Raji (cell line): Measurements from ENCODE around the gene C6orf118.

Source experiments
- POLR2A ChIP-seq: IDR thresholded peaks from 2 replicates; pipeline ENCODE4 v1.6.1; 2011; ENCODE audit warnings: low read depth, low read length, control low read depth; ENCODE audit not compliant: insufficient read depth

Gene C6orf118

DNA sequence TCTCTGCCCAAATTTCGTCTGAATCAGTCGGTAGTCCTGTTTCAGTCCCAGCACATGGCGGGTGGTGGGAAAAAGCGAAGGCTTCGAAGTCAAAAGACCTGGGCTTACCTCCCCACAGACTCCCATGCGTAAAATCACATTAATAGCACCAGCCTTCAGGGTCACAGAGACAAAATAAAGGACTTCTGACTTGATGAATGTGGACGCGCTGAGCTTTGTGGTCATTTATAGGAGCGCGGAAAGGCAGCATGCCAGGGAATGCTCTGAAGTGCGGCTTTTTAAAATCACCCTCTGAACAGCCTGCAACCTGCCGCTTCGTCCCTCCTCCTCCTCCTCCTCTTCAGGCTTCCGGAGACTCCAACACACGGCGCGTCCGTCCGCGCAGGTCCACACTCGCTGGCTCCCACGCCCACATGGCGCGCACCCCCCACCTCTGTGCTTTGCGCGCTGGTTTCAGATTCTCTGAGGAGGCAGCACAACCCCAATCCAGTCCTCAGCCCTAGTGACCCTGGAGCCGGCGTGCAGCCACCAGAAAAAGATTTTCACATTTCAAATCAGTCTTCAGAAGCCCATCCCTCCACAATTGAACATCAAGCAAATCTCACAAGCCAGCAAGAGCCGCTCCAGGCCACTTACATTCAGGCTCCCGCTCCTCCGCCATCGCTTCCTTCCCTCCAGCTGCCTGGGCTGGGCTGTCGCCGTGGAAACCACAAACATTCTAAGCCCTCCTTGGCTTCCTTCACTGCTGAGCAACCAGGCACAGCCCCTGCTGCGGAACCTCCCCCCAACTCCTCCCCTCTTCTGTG, at the start of gene C6orf118:
Gene C6orf118, minus strand, starts transcription at position 680 of the 806 bp plus-strand sequence. Its CDS starts 19 bp downstream, at position 661.
- TF ChIP-seq POLR2A, result no peak

DNA sequence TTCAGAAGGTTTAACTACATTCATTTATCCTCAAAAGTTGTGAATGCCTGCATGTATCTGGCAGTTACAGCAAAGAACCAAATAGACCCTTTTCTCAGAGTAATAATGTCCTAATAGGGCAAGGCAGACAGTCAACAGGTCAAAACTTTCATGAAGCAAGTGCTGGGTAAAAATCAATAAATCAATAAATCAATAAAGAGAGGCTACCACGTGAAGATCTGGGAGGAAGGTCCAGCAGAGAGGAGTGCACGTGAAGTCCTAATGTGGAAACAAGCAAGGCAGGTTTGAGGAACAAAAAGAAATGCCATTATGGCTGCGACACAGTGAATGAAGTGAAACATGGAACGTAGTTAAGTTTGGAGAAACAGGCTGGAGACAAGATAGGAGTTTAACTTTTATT, 36.3 kb upstream of the C6orf118 start:
- no peak for TF ChIP-seq POLR2A

DNA sequence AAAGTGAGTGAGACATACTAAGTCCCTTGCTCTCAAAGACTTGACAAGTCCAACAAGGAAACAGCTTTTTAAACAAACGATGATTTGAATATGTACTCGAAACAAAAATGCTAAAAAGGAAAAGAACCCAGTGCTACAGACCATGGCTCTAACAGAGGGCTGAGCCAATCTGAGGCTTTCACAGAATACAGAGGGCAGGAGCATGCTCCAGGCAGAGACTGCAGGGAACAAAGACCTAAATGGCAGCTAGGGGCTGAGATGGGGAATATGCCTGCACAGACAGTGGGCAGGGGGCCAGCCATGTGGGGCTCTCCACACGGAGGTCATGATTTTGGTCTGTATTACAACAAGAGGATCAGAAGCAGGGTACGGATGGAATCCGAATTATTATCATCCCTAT, 31.1 kb upstream of the C6orf118 start:
- TF ChIP-seq POLR2A, result no peak

DNA sequence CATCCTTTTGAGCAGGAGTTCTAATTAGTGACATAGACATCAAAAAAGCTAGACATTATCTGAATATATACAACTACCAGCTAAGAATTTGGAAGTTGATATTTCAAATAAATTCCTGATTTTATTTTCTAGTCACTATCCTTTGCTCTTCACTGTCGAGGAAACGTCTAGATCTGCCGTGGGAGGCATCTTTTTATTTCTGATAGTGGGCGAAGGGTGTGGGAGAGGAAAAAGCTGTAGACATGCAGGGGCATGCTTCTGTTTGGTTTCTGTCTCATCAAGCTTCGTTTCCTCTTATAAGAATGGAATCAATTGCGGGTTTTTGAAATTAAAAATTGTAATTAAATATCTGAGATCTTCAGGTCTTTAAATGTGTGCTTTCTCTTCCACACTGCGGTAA, 16.2 kb upstream of the C6orf118 start:
- TF ChIP-seq POLR2A, result no peak

DNA sequence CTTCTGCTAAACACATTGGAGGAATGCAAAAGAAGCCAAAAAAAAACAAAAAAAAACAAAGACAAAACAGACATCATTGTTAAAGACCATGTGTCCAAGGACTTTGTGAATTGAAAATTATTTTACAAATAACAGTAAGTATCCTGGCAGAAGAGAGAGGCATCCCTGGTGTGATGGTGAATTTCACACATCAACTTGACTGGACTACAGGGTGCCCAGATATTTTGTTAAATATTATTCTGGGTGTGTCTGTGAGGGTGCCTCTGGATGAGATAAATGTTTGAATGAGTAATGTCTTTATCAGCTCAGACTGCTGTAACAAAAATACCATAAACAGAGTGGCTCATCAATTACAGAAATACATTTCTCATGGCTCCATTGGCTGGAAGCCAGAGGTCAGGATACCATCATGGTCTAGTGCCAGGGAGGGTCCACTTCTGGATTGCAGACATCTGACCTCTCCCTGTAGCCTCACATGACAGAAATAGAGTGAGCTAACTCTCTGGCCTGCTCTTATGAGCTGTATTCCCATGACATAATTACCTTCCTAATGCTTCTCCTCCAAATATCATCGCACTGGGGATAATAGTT, 12.2 kb upstream of the C6orf118 start:
- TF ChIP-seq POLR2A, result no peak

DNA sequence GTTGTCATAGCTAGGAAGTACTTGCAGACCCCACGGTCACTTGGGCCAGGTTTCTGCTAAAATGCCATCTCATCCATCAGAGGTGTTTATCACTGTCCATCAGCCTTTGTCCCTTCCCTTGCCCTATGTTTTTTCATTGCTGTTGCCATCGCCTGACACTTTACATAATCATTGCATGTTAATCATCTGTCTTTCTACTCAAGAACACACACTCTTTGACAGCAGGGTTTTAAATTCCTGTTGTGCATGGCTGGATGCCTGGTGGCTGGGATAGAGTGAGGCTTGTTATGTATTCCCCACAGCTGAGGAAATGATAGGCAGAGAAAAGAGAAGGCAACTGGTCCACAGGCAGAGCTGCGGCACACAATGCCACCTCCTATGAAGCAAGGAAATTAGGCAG, 11.7 kb upstream of the C6orf118 start:
- TF ChIP-seq POLR2A, result no peak

DNA sequence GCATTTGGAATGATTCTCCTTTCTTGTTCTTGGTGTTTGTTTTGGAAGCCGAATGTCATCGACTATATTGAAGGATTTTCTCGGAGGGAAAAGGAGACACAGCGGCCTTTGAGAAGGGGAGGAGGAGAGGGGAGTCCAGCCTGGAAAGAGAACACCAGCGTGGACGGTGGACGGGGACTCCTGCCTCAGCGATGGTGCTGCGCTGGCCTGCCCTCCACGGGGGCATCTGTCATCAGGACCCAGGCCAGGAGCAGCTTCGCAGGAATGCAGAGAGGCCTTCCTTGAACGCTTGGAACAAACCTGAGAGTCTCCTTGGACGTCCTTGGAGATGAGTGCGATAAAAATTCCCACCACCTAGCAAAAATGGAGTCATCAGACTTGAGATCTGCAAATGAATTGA, 8.3 kb upstream of the C6orf118 start:
- no peak for TF ChIP-seq POLR2A

DNA sequence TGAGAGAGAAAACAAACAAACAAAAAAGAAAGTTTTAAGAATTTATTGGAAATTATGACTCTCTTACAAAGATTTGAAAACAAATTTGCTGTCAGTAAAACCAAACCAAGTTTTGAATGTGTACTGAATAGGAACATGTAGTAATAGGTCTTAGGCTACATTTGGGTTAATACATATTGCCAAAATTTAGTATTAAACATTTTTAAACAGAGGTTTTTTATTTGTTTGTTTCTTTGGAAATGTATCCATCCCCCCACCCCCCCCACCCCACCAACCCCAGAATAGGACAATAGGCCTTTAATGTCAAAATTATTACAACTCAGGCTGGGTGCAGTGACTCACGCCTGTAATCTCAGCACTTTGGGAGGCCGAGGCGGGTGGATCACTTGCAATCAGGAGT, 2.5 kb downstream of the C6orf118 start:
- no peak for TF ChIP-seq POLR2A

DNA sequence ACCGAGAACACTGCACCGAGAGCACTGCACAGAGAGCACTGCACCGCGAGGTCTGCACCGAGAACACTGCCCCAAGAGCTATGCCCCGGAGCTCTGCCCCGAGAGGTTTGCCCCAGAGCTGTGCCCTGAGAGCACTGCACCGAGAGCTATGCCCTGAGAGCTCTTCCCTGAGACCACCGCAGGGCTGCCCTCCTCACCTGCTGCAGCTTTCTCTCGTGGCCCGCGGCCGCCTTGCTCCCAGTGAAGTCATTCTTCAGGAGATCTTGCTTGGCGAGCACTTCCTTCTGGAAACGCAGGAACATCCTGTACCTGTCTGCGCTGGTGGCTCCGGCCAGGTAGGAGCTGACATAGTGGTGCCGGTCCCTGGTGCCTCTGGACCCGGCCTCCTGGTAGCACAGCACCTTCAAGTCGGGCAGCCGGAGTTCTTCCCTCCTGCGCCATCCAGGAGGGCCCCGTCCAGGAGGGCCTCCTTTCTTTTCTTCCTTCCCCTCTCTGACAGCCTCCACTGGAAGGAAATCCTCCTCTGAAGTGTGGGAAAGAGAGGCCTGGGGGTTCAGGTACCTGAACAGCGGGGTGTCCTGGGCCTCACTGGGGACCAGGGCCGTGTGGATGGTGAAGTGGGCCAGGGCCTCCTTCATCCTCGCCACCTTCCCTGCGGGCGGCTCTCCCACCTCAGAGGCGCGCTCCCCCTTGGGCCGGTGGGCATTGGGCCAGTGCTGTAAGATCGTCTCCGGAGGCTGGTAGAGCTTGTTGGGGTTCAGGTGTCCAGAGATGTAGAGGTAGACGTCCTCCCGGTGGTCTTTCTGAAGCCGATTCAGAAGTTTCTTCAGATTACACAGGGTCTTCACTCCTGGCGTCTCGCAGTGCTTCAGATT, 7.8 kb downstream of the C6orf118 start:
- TF ChIP-seq POLR2A, result no peak

DNA sequence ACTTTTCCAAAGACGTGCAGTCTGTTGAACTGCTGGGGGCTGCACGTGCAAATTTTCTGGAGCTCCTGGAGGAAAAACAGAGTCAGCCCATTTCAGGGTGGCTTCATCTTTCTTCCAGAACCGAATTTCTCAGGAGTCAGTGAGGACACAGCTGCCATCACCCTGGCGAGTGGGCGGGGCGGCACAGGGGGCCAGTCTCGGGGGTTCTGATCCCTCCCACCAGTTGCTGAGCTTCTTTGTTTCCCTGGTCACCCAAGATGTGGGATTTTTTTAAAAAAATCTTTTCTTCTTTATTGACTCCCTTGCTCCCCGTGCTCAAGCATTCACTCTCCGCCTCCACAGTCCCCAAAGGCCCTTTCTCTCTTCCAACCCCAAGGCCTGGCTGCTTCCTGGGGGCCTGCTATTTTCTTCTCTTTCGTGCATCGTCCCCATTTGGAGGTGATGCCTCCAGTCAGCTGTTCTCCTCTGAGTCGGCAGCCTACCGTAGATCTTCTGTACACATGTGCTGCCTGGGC, 8.9 kb downstream of the C6orf118 start:
- no peak for TF ChIP-seq POLR2A

DNA sequence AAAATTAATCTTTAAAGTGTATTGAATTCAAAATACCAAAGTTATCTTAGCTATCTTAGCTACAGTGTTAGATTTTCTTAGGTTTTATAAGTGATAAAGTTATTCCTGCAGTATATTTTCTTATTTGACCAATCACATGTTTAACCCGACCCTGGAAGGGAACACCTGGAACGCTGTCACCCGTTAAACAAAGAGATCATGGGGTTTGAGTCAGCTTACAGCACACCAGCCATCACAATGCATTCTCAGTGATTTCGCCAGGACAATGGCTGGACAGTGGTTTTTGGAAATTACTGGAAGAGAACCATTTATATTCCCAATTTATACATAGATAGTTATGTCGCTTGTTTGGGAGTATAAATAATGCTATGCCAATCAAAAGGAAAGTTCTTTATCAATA, 10.5 kb downstream of the C6orf118 start:
- TF ChIP-seq POLR2A, result no peak

DNA sequence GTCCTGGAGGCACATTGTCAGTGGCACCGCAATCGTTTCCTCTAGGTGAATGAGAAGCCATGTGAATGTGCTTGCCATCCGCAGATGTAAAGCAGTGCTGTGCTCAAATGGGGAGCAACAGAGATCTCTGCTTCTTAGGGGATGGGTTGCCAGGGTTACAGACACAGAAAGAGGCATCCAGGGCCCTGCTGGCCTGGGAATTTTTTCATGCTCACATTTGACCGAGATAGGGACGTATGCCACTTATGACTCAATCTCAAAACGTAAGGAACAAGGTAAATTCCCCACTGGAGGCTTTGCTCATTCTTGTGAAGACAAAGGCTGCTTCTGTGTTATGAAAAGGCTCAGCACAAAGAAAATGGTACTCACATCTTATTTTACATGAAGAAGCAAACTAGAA, 11.0 kb downstream of the C6orf118 start:
- TF ChIP-seq POLR2A, result no peak

DNA sequence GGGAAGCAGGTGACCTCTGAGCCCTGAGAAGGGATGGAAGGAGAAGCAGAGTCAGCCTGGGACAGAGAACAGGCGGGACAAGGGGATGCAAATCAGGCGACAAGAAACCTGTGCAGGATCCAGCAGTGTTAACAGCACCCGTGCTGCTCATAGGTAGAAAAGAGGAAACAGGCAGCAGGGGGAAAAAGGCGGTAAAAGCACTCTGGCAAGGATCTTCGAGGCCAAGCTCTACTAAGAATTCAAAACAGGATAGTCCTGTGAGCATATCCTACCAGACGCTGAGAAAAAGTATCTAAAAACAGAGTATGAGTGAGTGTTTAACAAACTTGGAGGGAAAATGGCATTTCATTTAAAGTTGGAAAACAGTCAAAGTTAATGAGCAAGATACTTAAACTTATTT, 16.7 kb downstream of the C6orf118 start:
- TF ChIP-seq POLR2A, result no peak

DNA sequence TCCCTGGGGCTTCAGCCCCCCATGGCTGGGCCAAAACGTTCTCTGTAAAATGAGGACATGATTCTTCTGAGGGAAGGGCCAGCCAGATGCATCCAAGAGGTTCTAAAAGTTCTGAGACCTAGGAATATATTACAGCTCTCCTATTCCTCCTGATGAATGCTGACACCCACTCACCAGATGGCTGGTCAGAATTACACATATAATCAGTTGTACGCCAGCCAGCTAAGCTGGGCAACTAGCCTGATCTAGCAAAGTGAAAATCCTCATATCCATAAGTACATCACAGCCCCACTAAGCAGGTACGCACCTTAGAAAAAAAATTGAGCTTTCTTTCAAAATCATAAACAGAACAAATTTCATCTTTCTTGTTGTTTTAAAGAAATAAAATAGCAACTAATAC, 34.8 kb downstream of the C6orf118 start:
- no peak for TF ChIP-seq POLR2A

DNA sequence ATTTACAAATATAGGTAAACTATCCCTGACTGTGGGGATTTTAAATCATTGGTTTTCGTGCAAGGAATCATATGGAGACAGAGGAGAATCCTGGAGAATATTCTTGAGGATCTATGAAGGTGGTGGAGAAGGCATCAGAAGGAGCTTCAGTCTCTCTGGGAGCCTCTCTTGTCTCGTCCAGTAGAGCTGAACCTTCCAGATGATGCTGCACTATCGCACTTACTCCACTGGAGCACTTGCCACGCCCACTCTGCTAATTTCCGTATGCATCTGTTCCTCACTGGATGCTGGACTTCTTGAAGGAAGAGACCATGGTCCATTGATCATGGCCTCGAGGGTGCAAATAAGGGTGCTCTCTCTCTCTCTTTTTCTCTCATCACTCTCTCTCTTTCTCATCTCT, 36.8 kb downstream of the C6orf118 start:
- TF ChIP-seq POLR2A, result no peak

DNA sequence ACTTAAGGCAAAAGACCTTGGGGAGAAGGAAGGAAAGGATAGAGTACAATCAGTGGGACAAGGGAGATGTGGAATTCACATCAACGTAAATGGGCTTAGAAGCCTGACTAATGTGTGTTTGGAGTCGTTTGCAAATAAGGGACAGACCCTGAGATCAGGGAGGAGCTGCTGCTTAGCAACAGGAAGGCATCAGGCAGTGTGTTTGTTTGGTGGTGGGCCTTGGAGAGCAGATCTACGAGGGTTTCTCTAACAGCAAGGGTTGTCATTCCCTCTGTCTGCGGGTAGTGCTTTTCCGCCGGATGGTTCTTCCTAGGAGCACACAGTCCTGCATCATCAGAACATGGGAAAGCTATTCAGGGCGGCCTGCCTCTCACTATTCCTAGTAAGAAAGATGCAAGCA, 40.4 kb downstream of the C6orf118 start:
- no peak for TF ChIP-seq POLR2A

DNA sequence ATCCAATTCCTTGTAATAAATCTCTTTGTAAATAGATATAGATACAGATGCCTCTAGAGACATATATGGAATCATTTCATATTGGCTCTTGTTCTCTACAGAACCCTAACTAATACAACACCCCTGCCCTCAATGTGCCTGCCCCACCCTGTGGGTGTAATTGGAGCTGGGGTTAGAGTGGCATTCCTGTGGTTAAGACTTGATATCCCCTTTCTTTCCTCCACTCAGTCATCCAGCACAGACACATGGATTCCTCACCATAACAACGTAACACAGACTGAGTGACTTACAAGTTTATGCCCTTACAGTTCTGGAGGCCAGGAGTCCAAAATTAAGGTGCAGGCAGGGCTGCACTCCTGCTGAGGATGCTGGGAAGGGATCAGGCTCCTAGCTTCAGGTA, 42.8 kb downstream of the C6orf118 start:
- TF ChIP-seq POLR2A, result no peak
